SKM-1 treated with dmso at 0.1 percent for 144 hours (cell line): Measurements from ENCODE around the gene RFX7.

Experiments used
- DNase-seq: peaks from one replicate; lab custom pipeline; 2025; ENCODE audit not compliant: unreplicated experiment; lab: John Stamatoyannopoulos, UW

The RFX7 gene

DNA sequence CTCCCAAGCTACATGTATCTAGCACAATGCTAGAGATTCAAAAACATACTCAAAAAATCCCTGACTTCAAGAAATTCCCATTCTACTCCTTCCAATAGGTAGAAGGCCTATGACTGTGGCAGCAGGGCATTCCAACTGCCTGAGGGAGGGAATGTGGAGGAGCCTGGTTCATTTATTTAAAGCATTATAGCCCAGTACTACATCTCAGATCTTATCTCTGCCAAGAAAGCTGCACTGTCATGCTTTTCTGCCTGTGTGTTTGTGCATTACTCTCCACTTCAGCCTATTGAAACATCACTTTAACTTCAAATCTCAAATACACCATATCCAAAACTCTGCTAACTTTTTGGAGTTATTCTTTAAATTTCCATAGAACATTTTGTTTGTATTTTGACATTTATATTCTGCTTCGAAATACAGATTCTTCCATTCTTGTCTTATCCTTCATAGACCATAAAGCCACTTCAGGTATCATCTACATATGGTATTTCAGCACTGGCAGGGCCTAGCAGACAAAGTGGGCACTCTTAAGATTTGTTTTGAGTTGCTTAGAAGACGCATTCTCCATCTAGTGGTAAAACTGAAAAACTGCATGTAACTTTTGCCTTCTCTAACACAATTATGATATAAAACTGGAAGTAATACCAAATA, 191.2 kb downstream of the RFX7 start:
- peak; percentile 58 for DNase-seq

DNA sequence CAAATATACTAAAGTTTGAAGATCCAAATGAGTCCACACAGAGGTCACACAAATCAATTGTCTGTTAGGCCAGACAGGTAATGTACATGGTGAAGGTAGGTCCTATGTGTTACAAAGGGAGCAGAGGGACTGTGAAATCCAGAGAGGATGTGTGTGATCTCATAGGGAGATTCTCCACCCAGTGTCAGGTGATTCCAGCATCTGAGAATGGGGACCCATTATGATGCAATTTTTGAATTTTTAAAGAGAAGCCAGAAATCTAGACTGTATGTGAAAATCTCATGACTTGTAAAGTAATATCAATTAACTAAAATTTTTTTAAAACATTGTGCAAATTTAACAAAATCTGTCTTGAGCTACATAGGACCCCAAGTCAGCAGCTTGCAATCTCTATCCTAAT, 192.0 kb downstream of the RFX7 start:
- DNase-seq = no peak

DNA sequence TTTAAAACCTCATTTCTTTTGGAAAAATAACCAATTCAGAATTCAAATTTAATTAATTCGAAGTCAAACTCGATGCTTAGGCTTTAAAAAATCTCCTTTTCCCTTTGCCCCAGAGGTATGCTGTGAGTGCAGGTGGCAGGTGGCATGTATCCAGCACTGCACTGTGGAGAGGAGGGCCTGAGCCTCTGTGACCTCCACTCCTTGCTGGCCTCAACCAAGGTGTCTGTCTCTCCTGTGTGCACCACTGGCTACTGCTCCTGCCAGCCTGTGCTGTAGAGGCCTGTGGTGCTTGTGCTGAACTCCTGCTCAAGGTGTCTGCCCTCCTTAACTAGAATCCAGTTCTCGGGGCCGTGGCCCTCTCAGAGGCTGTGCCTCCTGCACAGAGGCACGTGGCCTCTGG, 194.1 kb downstream of the RFX7 start:
- DNase-seq = no peak

DNA sequence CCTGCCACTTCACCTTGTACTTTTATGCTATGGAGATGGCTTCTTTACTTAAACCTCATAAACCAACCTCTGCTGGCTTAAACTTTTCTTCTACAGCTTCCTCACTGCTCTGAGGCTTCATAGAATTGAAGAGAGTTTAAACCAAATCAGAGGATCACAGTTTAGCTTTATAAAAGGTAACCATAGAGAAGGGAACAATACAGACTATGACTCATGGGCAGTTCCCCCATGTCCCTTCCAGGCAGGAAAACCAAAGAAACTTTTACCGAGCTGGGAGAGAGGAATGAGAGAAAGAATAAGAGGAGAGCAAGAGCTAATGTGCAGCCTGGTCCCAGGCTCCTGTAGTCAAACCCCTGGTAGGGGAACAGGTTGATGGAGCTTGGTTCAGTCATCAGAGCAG, 196.3 kb downstream of the RFX7 start:
- DNase-seq = no peak

DNA sequence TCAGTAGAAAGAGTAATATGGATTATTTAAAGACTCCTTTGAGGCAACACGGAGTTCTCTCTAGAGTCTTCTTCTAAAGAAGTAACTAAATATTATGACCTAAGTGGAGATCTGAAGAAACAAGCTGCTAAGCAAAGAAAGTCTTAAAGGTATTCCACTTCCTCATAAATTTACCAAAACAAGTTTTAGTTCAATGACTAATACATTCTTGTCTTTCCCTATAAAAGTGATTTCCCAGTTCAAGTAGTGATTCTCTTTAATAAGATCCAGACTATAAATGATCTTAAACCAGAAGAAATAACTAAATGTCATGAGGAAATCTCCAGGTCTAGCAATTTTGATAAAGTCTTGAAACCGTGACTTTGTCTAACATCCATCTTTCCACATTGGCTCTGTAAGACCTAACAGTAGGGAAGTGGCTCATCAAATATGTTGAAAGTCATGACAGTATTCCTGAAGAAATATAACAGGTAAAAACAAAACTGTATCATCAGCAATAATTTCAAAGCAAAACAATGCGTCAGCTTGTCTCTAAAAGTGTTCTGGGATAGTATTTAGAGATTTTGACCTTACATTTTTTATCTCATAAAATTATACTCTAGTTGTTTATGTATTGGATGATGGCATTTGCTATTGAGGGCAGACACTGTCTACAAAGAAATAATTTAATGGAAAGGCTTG, 198.5 kb downstream of the RFX7 start:
- DNase-seq = no peak

GRCh38 chr15:56042982-56043980, 200.4 kb downstream of the RFX7 start:
- no peak for DNase-seq

GRCh38 chr15:56042498-56042897, 201.2 kb downstream of the RFX7 start:
- DNase-seq = no peak

GRCh38 chr15:56042031-56042430, 201.6 kb downstream of the RFX7 start:
- DNase-seq = no peak

GRCh38 chr15:56040081-56041035, 203.3 kb downstream of the RFX7 start:
- no peak for DNase-seq

- DNase-seq = no peak
Observed at GRCh38 chr15:56038707-56039106, 205.0 kb downstream of the RFX7 start.

DNA sequence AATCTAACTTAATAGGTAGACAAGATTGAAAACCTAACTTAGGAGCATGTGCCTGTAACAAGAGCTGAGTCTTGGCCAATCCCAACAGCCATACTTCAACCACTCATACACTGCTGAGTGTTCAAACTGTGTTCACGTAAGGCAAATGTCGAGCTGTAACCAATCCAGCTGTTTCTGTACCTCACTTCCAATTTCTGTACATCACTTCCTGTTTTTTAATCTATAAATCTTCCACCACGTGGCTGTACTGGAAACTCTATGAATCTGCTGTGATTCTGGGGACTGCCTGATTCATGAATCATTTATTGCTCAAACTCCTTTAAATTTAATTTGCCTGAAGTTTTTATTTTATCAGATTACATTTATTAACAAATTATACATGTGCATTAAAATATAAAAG, 205.7 kb downstream of the RFX7 start:
- peak; percentile 5 for DNase-seq
